Measurements from ENCODE around the gene LIN28B.

DNA sequence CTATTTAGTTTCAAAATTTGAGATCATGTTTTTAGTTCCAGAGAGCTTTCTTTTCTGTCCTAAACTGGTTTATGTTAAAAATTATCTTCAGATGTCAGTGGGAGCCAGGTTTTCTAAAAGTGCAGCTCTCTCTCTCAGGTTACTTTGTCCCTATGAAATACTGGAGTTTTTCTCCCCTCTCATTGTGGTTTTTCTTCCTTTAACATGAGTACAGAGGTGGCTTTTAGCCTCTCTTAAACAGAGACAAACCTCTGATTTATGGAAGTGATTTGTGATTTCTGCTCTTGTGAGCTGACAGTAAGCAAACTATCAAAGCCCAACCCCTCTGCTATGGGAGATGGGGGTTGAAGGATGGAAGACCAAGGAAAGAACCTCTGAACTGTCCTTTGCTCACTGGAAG is 85.7 kb downstream of the LIN28B start:
- TF ChIP-seq, protein P1, sequence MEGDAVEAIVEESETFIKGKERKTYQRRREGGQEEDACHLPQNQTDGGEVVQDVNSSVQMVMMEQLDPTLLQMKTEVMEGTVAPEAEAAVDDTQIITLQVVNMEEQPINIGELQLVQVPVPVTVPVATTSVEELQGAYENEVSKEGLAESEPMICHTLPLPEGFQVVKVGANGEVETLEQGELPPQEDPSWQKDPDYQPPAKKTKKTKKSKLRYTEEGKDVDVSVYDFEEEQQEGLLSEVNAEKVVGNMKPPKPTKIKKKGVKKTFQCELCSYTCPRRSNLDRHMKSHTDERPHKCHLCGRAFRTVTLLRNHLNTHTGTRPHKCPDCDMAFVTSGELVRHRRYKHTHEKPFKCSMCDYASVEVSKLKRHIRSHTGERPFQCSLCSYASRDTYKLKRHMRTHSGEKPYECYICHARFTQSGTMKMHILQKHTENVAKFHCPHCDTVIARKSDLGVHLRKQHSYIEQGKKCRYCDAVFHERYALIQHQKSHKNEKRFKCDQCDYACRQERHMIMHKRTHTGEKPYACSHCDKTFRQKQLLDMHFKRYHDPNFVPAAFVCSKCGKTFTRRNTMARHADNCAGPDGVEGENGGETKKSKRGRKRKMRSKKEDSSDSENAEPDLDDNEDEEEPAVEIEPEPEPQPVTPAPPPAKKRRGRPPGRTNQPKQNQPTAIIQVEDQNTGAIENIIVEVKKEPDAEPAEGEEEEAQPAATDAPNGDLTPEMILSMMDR (IDR thresholded peaks at IDR 0.05; ENCODE audit: low read depth, low read length, poor library complexity, severe bottlenecking): no peak
- no peak for TF ChIP-seq EZH2phosphoT487 (IDR thresholded peaks at IDR 0.05; ENCODE audit: borderline replicate concordance, low read length)
